H9 (cell line): ENCODE results near the gene DIS3L2. TPM values are rescaled to one million over a fixed set of nuclear protein-coding genes. Genes with fewer than 3 reads are reported as not detected.
"Not testable (repeated sequence)": the region's sequence is repeated elsewhere in the genome, so short reads cannot be mapped to it uniquely, and the experiment has no call there.

ENCODE experiments used
- DNase-seq: peaks from one replicate; pipeline ENCODE4 v3.0.0-alpha.2; 2017
- H2AFZ ChIP-seq: one replicate; pipeline ENCODE4 v1.6.1; 2013; ENCODE audit warnings: mild to moderate bottlenecking, low read length, control low read depth, moderate library complexity
- H2AK5ac ChIP-seq: 2 replicates; pipeline ENCODE4 v1.6.1; 2013; ENCODE audit warnings: low read length, control low read depth, mixed read lengths; ENCODE audit not compliant: insufficient read length
- H2BK120ac ChIP-seq: one replicate; pipeline ENCODE4 v1.6.1; 2013; ENCODE audit warnings: low read depth, mild to moderate bottlenecking, low read length, control low read depth, inconsistent platforms; ENCODE audit not compliant: poor library complexity, severe bottlenecking
- H2BK12ac ChIP-seq: 2 replicates; pipeline ENCODE4 v1.6.1; 2013; ENCODE audit warnings: low read length, control low read depth, mixed read lengths, low read depth; ENCODE audit not compliant: insufficient read length
- H2BK15ac ChIP-seq: 2 replicates; pipeline ENCODE4 v1.6.1; 2013; ENCODE audit warnings: low read depth, low read length, control low read depth
- H2BK20ac ChIP-seq: one replicate; pipeline ENCODE4 v1.6.1; 2013; ENCODE audit warnings: low read depth, mild to moderate bottlenecking, low read length, control low read depth, inconsistent platforms; ENCODE audit not compliant: poor library complexity, severe bottlenecking
- H2BK5ac ChIP-seq: 2 replicates; pipeline ENCODE4 v1.6.1; 2013; ENCODE audit warnings: low read length, control low read depth, mixed read lengths; ENCODE audit not compliant: insufficient read length
- H3K14ac ChIP-seq: 2 replicates; pipeline ENCODE4 v1.6.1; 2013; ENCODE audit warnings: low read length, control low read depth; ENCODE audit not compliant: insufficient read depth
- H3K18ac ChIP-seq: 2 replicates; pipeline ENCODE4 v1.6.1; 2013; ENCODE audit warnings: low read depth, mild to moderate bottlenecking, mixed read lengths, low read length, control low read depth; ENCODE audit not compliant: insufficient read length
- H3K23ac ChIP-seq: 2 replicates; pipeline ENCODE4 v1.6.1; 2013; ENCODE audit warnings: low read length, control low read depth, mixed read lengths, low read depth; ENCODE audit not compliant: insufficient read length
- H3K23me2 ChIP-seq: 2 replicates; pipeline ENCODE4 v1.6.1; 2013; ENCODE audit warnings: low read depth, mild to moderate bottlenecking, mixed read lengths, low read length, control low read depth; ENCODE audit not compliant: insufficient read length, poor library complexity, severe bottlenecking
- H3K27ac ChIP-seq: 2 replicates; pipeline ENCODE4 v1.5.1; 2013; ENCODE audit warnings: low read length, control low read depth, mixed read lengths, low read depth; ENCODE audit not compliant: insufficient read length
- H3K27me3 ChIP-seq: 2 replicates; pipeline ENCODE4 v1.6.1; 2013; ENCODE audit warnings: low read length, control low read depth, inconsistent platforms; ENCODE audit not compliant: insufficient read depth
- H3K4ac ChIP-seq: 2 replicates; pipeline ENCODE4 v1.6.1; 2013; ENCODE audit warnings: low read depth, mild to moderate bottlenecking, control low read depth, inconsistent platforms, low read length, moderate library complexity
- H3K4me1 ChIP-seq: 2 replicates; pipeline ENCODE4 v1.6.1; 2013; ENCODE audit warnings: low read length, control low read depth, inconsistent platforms; ENCODE audit not compliant: insufficient read depth
- H3K4me2 ChIP-seq: 2 replicates; pipeline ENCODE4 v1.6.1; 2013; ENCODE audit warnings: low read length, control low read depth, mixed read lengths; ENCODE audit not compliant: insufficient read length, insufficient read depth
- H3K56ac ChIP-seq: 2 replicates; pipeline ENCODE4 v1.6.1; 2013; ENCODE audit warnings: low read depth, mild to moderate bottlenecking, mixed read lengths, low read length, control low read depth; ENCODE audit not compliant: insufficient read length
- H3K79me1 ChIP-seq: 2 replicates; pipeline ENCODE4 v1.6.1; 2013; ENCODE audit warnings: low read depth, mild to moderate bottlenecking, moderate library complexity, low read length, control low read depth, inconsistent platforms; ENCODE audit not compliant: insufficient read depth, poor library complexity, severe bottlenecking
- H3K79me2 ChIP-seq: 2 replicates; pipeline ENCODE4 v1.6.1; 2013; ENCODE audit warnings: low read length, control low read depth, inconsistent platforms; ENCODE audit not compliant: insufficient read depth
- H3K9ac ChIP-seq: 2 replicates; pipeline ENCODE4 v1.6.1; 2013; ENCODE audit warnings: low read length, control low read depth, mixed read lengths; ENCODE audit not compliant: insufficient read length; ENCODE audit errors: extremely low read depth
- H3K9me3 ChIP-seq: one replicate; pipeline ENCODE4 v1.6.1; 2013; ENCODE audit warnings: low read depth, low read length, inconsistent platforms; ENCODE audit not compliant: control insufficient read depth
- H3T11ph ChIP-seq: one replicate; pipeline ENCODE4 v1.6.1; 2013; ENCODE audit warnings: mild to moderate bottlenecking, low read length, control low read depth, inconsistent platforms
- H4K20me1 ChIP-seq: one replicate; pipeline ENCODE4 v1.6.1; 2013; ENCODE audit not compliant: control insufficient read depth, insufficient read length, insufficient read depth
- H4K5ac ChIP-seq: 2 replicates; pipeline ENCODE4 v1.6.1; 2013; ENCODE audit warnings: low read depth, mild to moderate bottlenecking, mixed read lengths, low read length, control low read depth; ENCODE audit not compliant: insufficient read length
- H4K8ac ChIP-seq: replicated peaks from 2 replicates; pipeline ENCODE4 v1.6.1; 2013; ENCODE audit warnings: low read length, control low read depth, mixed read lengths, low read depth; ENCODE audit not compliant: insufficient read length
- H4K91ac ChIP-seq: 2 replicates; pipeline ENCODE4 v1.6.1; 2013; ENCODE audit warnings: low read depth, mild to moderate bottlenecking, moderate library complexity, mixed read lengths, low read length, control low read depth; ENCODE audit not compliant: insufficient read length
- H3K27ac Mint-ChIP-seq, 3 experiments: 2 replicates in 2 of 3; 3 replicates in 1 of 3; pipeline ENCODE4 v1.8.0; 2020 to 2021; ENCODE audit warnings: mixed read lengths in 3 of 3, mild to moderate bottlenecking in 1 of 3, moderate library complexity in 1 of 3
- H3K27me3 Mint-ChIP-seq: 2 replicates; pipeline ENCODE4 v1.8.0; 2021; ENCODE audit warnings: low read depth, mild to moderate bottlenecking, moderate library complexity, mixed read lengths
- H3K36me3 Mint-ChIP-seq, 3 experiments: 2 replicates in 2 of 3; 3 replicates in 1 of 3; pipeline ENCODE4 v1.8.0; 2020 to 2021; ENCODE audit warnings: low read depth in 3 of 3, mixed read lengths in 3 of 3; ENCODE audit not compliant: insufficient read depth in 1 of 3
- H3K4me1 Mint-ChIP-seq, 2 experiments: 2 replicates each; pipeline ENCODE4 v1.8.0; 2020; ENCODE audit warnings: mixed read lengths in 2 of 2
- H3K4me3 Mint-ChIP-seq, 2 experiments: 2 replicates in 1 of 2; 3 replicates in 1 of 2; pipeline ENCODE4 v1.8.0; 2020 to 2021; ENCODE audit warnings: mild to moderate bottlenecking in 2 of 2, mixed read lengths in 2 of 2, moderate library complexity in 1 of 2
- H3K9me3 Mint-ChIP-seq, 2 experiments: 2 replicates in 1 of 2; 3 replicates in 1 of 2; pipeline ENCODE4 v1.8.0; 2020; ENCODE audit warnings: mild to moderate bottlenecking in 2 of 2, mixed read lengths in 2 of 2, moderate library complexity in 1 of 2
- CTCF ChIP-seq: fragments of 200-600 bp; sonication (generic); conservative IDR thresholded peaks from 3 replicates; pipeline ENCODE4 v1.8.0; 2021; ENCODE audit warnings: antibody characterized with exemption, mild to moderate bottlenecking
- WGBS: extraction: QIAGEN DNeasy Blood & Tissue Kit; methylation state at CpG from one replicate; pipeline ENCODE4 v1.1.7; 2013; ENCODE audit warnings: missing lambda C conversion rate, low lambda C conversion rate, mixed read lengths; ENCODE audit not compliant: insufficient read length; ENCODE audit errors: extremely low coverage; 5-methylcytosine and 5-hydroxymethylcytosine counted together
- total RNA-seq: library from RNA; stranded (reverse); gene quantifications from 2 replicates; pipeline ENCODE4 v1.2.1, GENCODE V29; 2021

DIS3L2 gene
- total RNA-seq, 1 experiment from 2014 or later: 28.1 TPM

DNA sequence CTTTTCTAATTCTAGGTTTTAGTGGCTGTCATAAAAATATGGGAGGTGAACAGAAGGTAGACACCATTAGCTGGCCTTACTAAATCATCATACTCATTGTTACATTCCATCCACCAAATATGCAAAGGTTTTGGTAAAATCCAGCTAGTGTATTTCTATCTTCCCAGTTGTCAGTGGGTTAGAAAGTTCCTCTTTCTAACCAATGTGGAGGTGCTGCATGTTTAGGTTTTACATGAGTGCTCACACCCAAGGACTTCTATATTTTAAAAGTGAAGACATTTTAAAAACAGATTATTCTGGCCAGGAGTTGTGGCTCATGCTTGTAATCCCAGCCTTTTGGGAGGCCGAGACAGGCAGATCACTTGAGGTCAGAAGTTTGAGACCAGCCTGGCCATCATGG, 423.0 kb downstream of the DIS3L2 start:
- no peak overlapping the region for H2AFZ ChIP-seq
- Mint-ChIP-seq H3K4me1 (peaks cover 24 to 34% of the 10 kb centered on the region in 2 experiments), H3K27ac (no peak overlapping the region), H3K36me3 (peaks cover 0 to 18% (median 1%) of the 10 kb centered on the region in 3 experiments; a peak in 5 of 7 replicates), H3K9me3 (peaks cover 0 to 2% of the 10 kb centered on the region in 2 experiments; a peak in 2 of 5 replicates), H3K4me3 (no peak overlapping the region), H3K27me3 (peaks cover 77% of the 10 kb centered on the region)
- no peak overlapping the region for H2AK5ac ChIP-seq
- H2BK15ac ChIP-seq: no peak overlapping the region
- H3K4me2 ChIP-seq: no peak overlapping the region
- H4K91ac ChIP-seq: no peak overlapping the region
- H3K23me2 ChIP-seq: peaks cover 23% of the 10 kb centered on the region
- no peak for DNase-seq
- H2BK12ac ChIP-seq: no peak overlapping the region
- no peaks in the 10 kb centered on the region for H3K4me1 ChIP-seq
- no peaks in the 10 kb centered on the region for H3K9me3 ChIP-seq
- no peak overlapping the region for H2BK120ac ChIP-seq
- no peak overlapping the region for H4K5ac ChIP-seq
- no peak overlapping the region for H3K18ac ChIP-seq
- H2BK5ac ChIP-seq: no peak overlapping the region
- no peak overlapping the region for H3T11ph ChIP-seq
- no peak overlapping the region for H3K4ac ChIP-seq
- H3K23ac ChIP-seq: no peak overlapping the region
- no peak overlapping the region for H2BK20ac ChIP-seq
- H3K9ac ChIP-seq: no peak overlapping the region
- no peaks in the 10 kb centered on the region for H3K79me2 ChIP-seq
- TF ChIP-seq CTCF: no peak
- peaks cover 38% of the 10 kb centered on the region; the same call in 1 of the 2 replicates for H3K27me3 ChIP-seq
- no peak overlapping the region for H4K8ac ChIP-seq
- no peaks in the 10 kb centered on the region for H4K20me1 ChIP-seq
- no peak overlapping the region for H3K27ac ChIP-seq
- H3K79me1 ChIP-seq: no peaks in the 10 kb centered on the region
- no peak overlapping the region for H3K56ac ChIP-seq
- no CpG with 5 or more reads among the region's 1 CpG for WGBS
- no peak overlapping the region for H3K14ac ChIP-seq

- H3K23ac ChIP-seq, H3K9me3 ChIP-seq, H2BK120ac ChIP-seq, H3K14ac ChIP-seq, H3K4me2 ChIP-seq, H2AK5ac ChIP-seq, H3T11ph ChIP-seq, H3K4ac ChIP-seq, H3K27ac Mint-ChIP-seq, H3K9me3 Mint-ChIP-seq, H4K20me1 ChIP-seq, H3K56ac ChIP-seq, H2AFZ ChIP-seq, H4K5ac ChIP-seq, H2BK20ac ChIP-seq, DNase-seq, H4K91ac ChIP-seq, H3K27ac ChIP-seq, H3K18ac ChIP-seq, H3K9ac ChIP-seq, H2BK15ac ChIP-seq, H2BK12ac ChIP-seq, H2BK5ac ChIP-seq, H3K4me3 Mint-ChIP-seq, H3K79me2 ChIP-seq, H3K79me1 ChIP-seq, H4K8ac ChIP-seq, H3K4me1 ChIP-seq: not testable (repeated sequence)
- Mint-ChIP-seq H3K27me3 (peaks cover 82% of the 10 kb centered on the region), H3K36me3 (peaks cover 0 to 24% (median 1%) of the 10 kb centered on the region in 3 experiments; a peak in 5 of 7 replicates), H3K4me1 (peaks cover 30 to 40% of the 10 kb centered on the region in 2 experiments)
- peaks cover 38% of the 10 kb centered on the region; the same call in 1 of the 2 replicates for H3K27me3 ChIP-seq
- H3K23me2 ChIP-seq: peaks cover 23% of the 10 kb centered on the region
Measured at GRCh38 chr2:232385058-232385457, 423.5 kb downstream of the DIS3L2 start.
